Fibroblast of lung (primary cell): Measurements from ENCODE around the gene UBE3C. TPM values are rescaled to one million over a fixed set of nuclear protein-coding genes. Genes with fewer than 3 reads are reported as not detected.
"Not testable (repeated sequence)": the region's sequence is repeated elsewhere in the genome, so short reads cannot be mapped to it uniquely, and the experiment has no call there.

Source experiments
- DNase-seq, 2 donors: peaks; one replicate each; pipeline versions ENCODE4 v3.0.0 to v3.0.0-alpha.2; 2010; ENCODE audit warnings: low read depth in 2 of 2
- H2AFZ ChIP-seq: 2 replicates; pipeline ENCODE4 v1.5.1; 2012; ENCODE audit warnings: low read length, control low read depth, inconsistent platforms
- H3K27ac ChIP-seq: 2 replicates; pipeline ENCODE4 v1.5.1; 2011; ENCODE audit warnings: low read length, control low read depth; ENCODE audit not compliant: insufficient read depth
- H3K27me3 ChIP-seq: 2 replicates; pipeline ENCODE4 v1.5.1; 2011; ENCODE audit warnings: mild to moderate bottlenecking, low read length; ENCODE audit not compliant: control insufficient read depth, insufficient read depth
- H3K36me3 ChIP-seq: 2 replicates; pipeline ENCODE4 v1.5.1; 2011; ENCODE audit warnings: low read length; ENCODE audit not compliant: control insufficient read depth, insufficient read depth
- H3K4me1 ChIP-seq: 2 replicates; pipeline ENCODE4 v1.5.1; 2011; ENCODE audit warnings: low read length; ENCODE audit not compliant: control insufficient read depth, insufficient read depth; ENCODE audit errors: extremely low read depth
- H3K4me2 ChIP-seq: 2 replicates; pipeline ENCODE4 v1.5.1; 2011; ENCODE audit warnings: low read length, control low read depth; ENCODE audit not compliant: insufficient read depth; ENCODE audit errors: extremely low read depth
- H3K4me3 ChIP-seq, 4 experiments: fragments of 200-600 bp in 1 of 4; sonication (generic) in 1 of 4; replicated peaks in 1 of 4; 2 replicates each; pipeline ENCODE4 v1.5.1; 2011 to 2016; ENCODE audit warnings: low read length in 4 of 4, low read depth in 3 of 4, mild to moderate bottlenecking in 3 of 4, control low read depth in 2 of 4, inconsistent platforms in 1 of 4, mixed read lengths in 1 of 4; ENCODE audit not compliant: insufficient read depth in 1 of 4; ENCODE audit errors: control extremely low read depth in 1 of 4
- H3K79me2 ChIP-seq: 2 replicates; pipeline ENCODE4 v1.5.1; 2012; ENCODE audit warnings: mild to moderate bottlenecking, low read length, inconsistent platforms; ENCODE audit not compliant: control insufficient read depth, insufficient read depth
- H3K9ac ChIP-seq: 2 replicates; pipeline ENCODE4 v1.5.1; 2011; ENCODE audit warnings: mild to moderate bottlenecking, low read length, control low read depth; ENCODE audit not compliant: insufficient read depth
- H3K9me3 ChIP-seq: 2 replicates; pipeline ENCODE4 v1.5.1; 2012; ENCODE audit warnings: low read depth, low read length; ENCODE audit not compliant: control insufficient read depth, insufficient read depth
- H4K20me1 ChIP-seq: 2 replicates; pipeline ENCODE4 v1.5.1; 2011; ENCODE audit warnings: low read length; ENCODE audit not compliant: control insufficient read depth, insufficient read depth; ENCODE audit errors: extremely low read depth
- CTCF ChIP-seq, 2 donors: IDR thresholded peaks in 1 of 2; conservative IDR thresholded peaks in 1 of 2; 1 replicate in 1 of 2; 2 replicates in 1 of 2; pipeline ENCODE4 v1.5.1; 2011 to 2012; ENCODE audit warnings: low read length in 2 of 2, control low read depth in 1 of 2, inconsistent platforms in 1 of 2, low read depth in 1 of 2, mild to moderate bottlenecking in 1 of 2
- EZH2 ChIP-seq: IDR thresholded peaks from 2 replicates; pipeline ENCODE4 v1.5.1; 2012; ENCODE audit warnings: low read length, control low read depth, mild to moderate bottlenecking; ENCODE audit errors: missing control alignments
- polyA plus RNA-seq, 2 donors: library from polyadenylated mRNA; depleted of rRNA in 1 of 2; stranded (reverse) in 1 of 2; unstranded in 1 of 2; fragments of >200 nt; gene quantifications; 2 replicates each; pipeline ENCODE4 v1.2.1, GENCODE V29; 2011 to 2012; ENCODE audit warnings: missing spikeins in 1 of 2
- total RNA-seq: library from RNA; depleted of rRNA; stranded (reverse); fragments of >200 nt; gene quantifications from 2 replicates; pipeline ENCODE4 v1.2.1, GENCODE V29; 2014

The UBE3C gene
- total and polyA plus RNA-seq, 2 donors (not counting 1 experiment from before 2014, with no cell fraction given), result 76.2 to 91.0 TPM

- DNase-seq, result no peak
- no peaks in the 10 kb centered on the region for H3K36me3 ChIP-seq
- H3K9me3 ChIP-seq, result no peaks in the 10 kb centered on the region
- H3K4me1 ChIP-seq, result no peaks in the 10 kb centered on the region
- H2AFZ ChIP-seq, result no peak overlapping the region
- H3K9ac ChIP-seq, result no peak overlapping the region
- H4K20me1 ChIP-seq, result no peaks in the 10 kb centered on the region
- no peaks in the 10 kb centered on the region for H3K27me3 ChIP-seq
- H3K4me2 ChIP-seq, result no peak overlapping the region
- no peaks in the 10 kb centered on the region for H3K79me2 ChIP-seq
- no peak overlapping the region for H3K27ac ChIP-seq
- no peak overlapping the region for H3K4me3 ChIP-seq
- TF ChIP-seq EZH2 (no peak), CTCF (conservative IDR thresholded peaks at IDR 0.05 in 1 of 2, IDR thresholded peaks at IDR 0.05 in 1 of 2; ENCODE audit: low read depth in 1 of 2, low read length in 2 of 2) (no peak)
These were observed 42.3 kb upstream of the UBE3C start for GRCh38 chr7:157096286-157097055.

GRCh38 chr7:157097056-157097329, 41.7 kb upstream of the UBE3C start:
- Histone ChIP-seq H3K36me3 (no peaks in the 10 kb centered on the region), H3K4me2 (no peak overlapping the region), H3K9me3 (no peaks in the 10 kb centered on the region), H3K4me3 (no peak overlapping the region), H2AFZ (no peak overlapping the region), H3K4me1 (no peaks in the 10 kb centered on the region), H3K79me2 (no peaks in the 10 kb centered on the region), H3K27me3 (no peaks in the 10 kb centered on the region), H4K20me1 (no peaks in the 10 kb centered on the region), H3K9ac (no peak overlapping the region), H3K27ac (no peak overlapping the region)
- TF ChIP-seq EZH2 (no peak), CTCF (conservative IDR thresholded peaks at IDR 0.05 in 1 of 2, IDR thresholded peaks at IDR 0.05 in 1 of 2; ENCODE audit: low read depth in 1 of 2, low read length in 2 of 2) (no peak)
- DNase-seq, result no peak

GRCh38 chr7:157097569-157097968, 41.2 kb upstream of the UBE3C start:
- DNase-seq, result no peak
- no peaks in the 10 kb centered on the region for H3K79me2 ChIP-seq
- H3K4me1 ChIP-seq, result no peaks in the 10 kb centered on the region
- H3K4me2 ChIP-seq, result no peak overlapping the region
- no peak overlapping the region for H3K9ac ChIP-seq
- no peak overlapping the region for H3K4me3 ChIP-seq
- no peak overlapping the region for H3K27ac ChIP-seq
- H2AFZ ChIP-seq, result no peak overlapping the region
- no peaks in the 10 kb centered on the region for H3K27me3 ChIP-seq
- no peak for TF ChIP-seq CTCF (conservative IDR thresholded peaks at IDR 0.05 in 1 of 2, IDR thresholded peaks at IDR 0.05 in 1 of 2; ENCODE audit: low read depth in 1 of 2, low read length in 2 of 2)
- TF ChIP-seq EZH2, result no peak
- H3K9me3 ChIP-seq, result no peaks in the 10 kb centered on the region
- H3K36me3 ChIP-seq, result no peaks in the 10 kb centered on the region
- H4K20me1 ChIP-seq, result no peaks in the 10 kb centered on the region

- not testable (repeated sequence) for H2AFZ ChIP-seq, H3K79me2 ChIP-seq, H3K4me3 ChIP-seq, H3K9ac ChIP-seq, H4K20me1 ChIP-seq, H3K27me3 ChIP-seq, DNase-seq, H3K27ac ChIP-seq, H3K4me2 ChIP-seq, H3K4me1 ChIP-seq, H3K9me3 ChIP-seq, H3K36me3 ChIP-seq
These were observed 38.7 kb upstream of the UBE3C start for GRCh38 chr7:157100005-157100404.

GRCh38 chr7:157103641-157104040, 35.1 kb upstream of the UBE3C start:
- H3K9me3 ChIP-seq, H3K36me3 ChIP-seq, H3K27ac ChIP-seq, H2AFZ ChIP-seq, H3K4me3 ChIP-seq, H3K9ac ChIP-seq, H3K79me2 ChIP-seq, H4K20me1 ChIP-seq, DNase-seq, H3K27me3 ChIP-seq, H3K4me1 ChIP-seq, H3K4me2 ChIP-seq: not testable (repeated sequence)
